ENCODE data around the gene GNB3. TPM values are rescaled to one million over a fixed set of nuclear protein-coding genes. Genes with fewer than 3 reads are reported as not detected.

Gene GNB3
- total and polyA plus RNA-seq, 2 donors (not counting 3 experiments of a cell fraction or from before 2014, with no cell fraction given): 9.4 to 12.0 TPM

DNA sequence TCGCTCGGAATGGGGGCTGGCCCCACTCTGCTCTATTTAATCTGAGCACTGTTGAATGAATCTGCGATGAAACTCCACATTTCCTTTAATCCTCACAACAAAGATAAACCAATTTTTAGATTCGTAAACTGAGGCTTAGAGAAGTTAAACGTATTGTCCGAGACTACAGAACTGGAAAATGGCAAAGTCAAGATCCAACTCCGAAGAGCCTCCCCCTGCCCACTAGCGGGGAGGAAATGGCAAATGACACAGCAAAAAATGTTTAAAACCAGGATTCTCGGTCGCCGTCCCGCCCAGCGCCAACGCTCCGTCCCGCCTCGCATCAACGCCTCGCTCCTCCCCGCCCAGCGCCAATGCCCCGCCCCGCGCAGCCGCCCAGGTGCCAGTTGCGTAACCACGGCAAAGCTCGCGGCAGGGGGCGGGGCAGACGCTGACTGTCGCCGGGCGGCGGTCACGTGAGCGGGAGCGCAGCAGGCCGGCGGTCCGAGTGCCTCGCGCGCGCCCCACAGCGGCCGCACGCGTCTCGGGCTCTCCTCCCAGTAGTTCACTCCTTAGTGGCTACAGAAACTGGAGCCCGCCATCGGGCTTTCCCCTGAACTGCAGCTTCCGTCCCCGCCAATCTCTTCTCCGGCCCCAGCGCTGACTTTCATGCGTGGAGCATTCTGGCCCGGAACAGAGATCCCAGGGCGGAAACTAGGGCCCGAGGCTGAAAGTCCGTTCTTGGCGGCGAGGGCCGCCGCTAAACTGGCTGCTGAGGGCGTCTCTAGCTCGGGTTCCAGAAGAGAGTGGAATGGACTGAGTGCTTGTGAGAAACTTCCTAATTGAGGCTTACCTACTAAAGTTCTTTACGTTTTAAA is 50.3 kb downstream of the GNB3 start:
- H2AFZ ChIP-seq (ENCODE audit: low read depth, low read length): peak overlapping the region; percentile 91
- H3K4me1 ChIP-seq (ENCODE audit: control insufficient read depth, extremely low read depth, insufficient read depth, low read length): peaks cover 10% of the 10 kb centered on the region
- intact Hi-C loops (cut with micrococcal nuclease) (loop anchor here (1.0 kb wide), 3 partner anchors 13 to 33 kb away; partner anchors contain the start of genes LRRC23 and SPSB2), dilution Hi-C loops (cut with MboI; ENCODE audit: extremely low pct_ligation_motif_present, low sequenced_read_pairs) (no loop called here)
- BruUV-seq (replicated peaks): TSS peak; percentile 62
- no peaks in the 10 kb centered on the region for H4K20me1 ChIP-seq (replicated peaks; ENCODE audit: control insufficient read depth, extremely low read depth, insufficient read depth, low read length)
- H3K79me2 ChIP-seq (ENCODE audit: control insufficient read depth, insufficient read depth, low read length): no peaks in the 10 kb centered on the region
- FAIRE-seq: peak; percentile 96
- H3K36me3 ChIP-seq (ENCODE audit: control insufficient read depth in 2 of 2, extremely low read depth in 1 of 2, insufficient read depth in 2 of 2, low read length in 2 of 2): no peaks in the 10 kb centered on the region
- H3K4me2 ChIP-seq (ENCODE audit: insufficient read depth, low read length): peak overlapping the region; percentile 94
- ChIA-PET POLR2A (interaction anchor here (0.7 to 2.2 kb wide), 7 partner anchors 9 to 167 kb away, joined by 3 to 22 read pairs (median 5); partner anchors contain the start of genes C12orf57, COPS7A, RNU7-1 and SPSB2), CTCF (interaction anchor here (0.7 to 2.4 kb wide), 28 partner anchors 9 to 337 kb away, joined by 3 to 74 read pairs (median 4); partner anchors contain the start of genes PTMS, SPSB2 and USP5)
- peak; percentile 98 for DNase-seq (ENCODE audit: low read depth, low spot score)
- no peaks in the 10 kb centered on the region for H3K9me3 ChIP-seq (replicated peaks; ENCODE audit: control insufficient read depth, insufficient read depth, low read length)
- no peaks in the 10 kb centered on the region for H3K9me1 ChIP-seq (replicated peaks; ENCODE audit: control insufficient read depth, extremely low read depth, insufficient read depth, low read length)
- peak overlapping the region; percentile 83 for H3K9ac ChIP-seq (replicated peaks; ENCODE audit: extremely low read depth, insufficient read depth, low read length)
- no peaks in the 10 kb centered on the region for H3K27me3 ChIP-seq (ENCODE audit: control insufficient read depth in 2 of 2, insufficient read depth in 2 of 2, low read length in 2 of 2)
- peak overlapping the region; percentile 96 for H3K27ac ChIP-seq (ENCODE audit: insufficient read depth, low read depth, low read length)
- H3K4me3 ChIP-seq (replicated peaks in 1 of 3; ENCODE audit: insufficient read depth in 1 of 3, low read depth in 1 of 3, low read length in 3 of 3): peak overlapping the region; percentile 36 to 67 (median 46)
- TF ChIP-seq, protein P1, sequence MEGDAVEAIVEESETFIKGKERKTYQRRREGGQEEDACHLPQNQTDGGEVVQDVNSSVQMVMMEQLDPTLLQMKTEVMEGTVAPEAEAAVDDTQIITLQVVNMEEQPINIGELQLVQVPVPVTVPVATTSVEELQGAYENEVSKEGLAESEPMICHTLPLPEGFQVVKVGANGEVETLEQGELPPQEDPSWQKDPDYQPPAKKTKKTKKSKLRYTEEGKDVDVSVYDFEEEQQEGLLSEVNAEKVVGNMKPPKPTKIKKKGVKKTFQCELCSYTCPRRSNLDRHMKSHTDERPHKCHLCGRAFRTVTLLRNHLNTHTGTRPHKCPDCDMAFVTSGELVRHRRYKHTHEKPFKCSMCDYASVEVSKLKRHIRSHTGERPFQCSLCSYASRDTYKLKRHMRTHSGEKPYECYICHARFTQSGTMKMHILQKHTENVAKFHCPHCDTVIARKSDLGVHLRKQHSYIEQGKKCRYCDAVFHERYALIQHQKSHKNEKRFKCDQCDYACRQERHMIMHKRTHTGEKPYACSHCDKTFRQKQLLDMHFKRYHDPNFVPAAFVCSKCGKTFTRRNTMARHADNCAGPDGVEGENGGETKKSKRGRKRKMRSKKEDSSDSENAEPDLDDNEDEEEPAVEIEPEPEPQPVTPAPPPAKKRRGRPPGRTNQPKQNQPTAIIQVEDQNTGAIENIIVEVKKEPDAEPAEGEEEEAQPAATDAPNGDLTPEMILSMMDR (IDR thresholded peaks at IDR 0.05; ENCODE audit: extremely low read depth in 1 of 2, insufficient read depth in 1 of 2, low read depth in 1 of 2, low read length in 2 of 2): peak; percentile 83 to 89
- TF ChIP-seq MYC (IDR thresholded peaks at IDR 0.05; ENCODE audit: low read depth, low read length) (no peak), FOS (IDR thresholded peaks at IDR 0.05; ENCODE audit: borderline replicate concordance, insufficient read depth, low read length) (no peak), POLR2A (IDR thresholded peaks at IDR 0.05; ENCODE audit: low read depth, low read length) (peak; percentile 93), EZH2 (IDR thresholded peaks at IDR 0.05; ENCODE audit: borderline replicate concordance, low read depth, low read length, severe bottlenecking) (no peak), POLR2AphosphoS5 (IDR thresholded peaks at IDR 0.05; ENCODE audit: insufficient read depth, low read depth, low read length) (peak; percentile 98), JUN (IDR thresholded peaks at IDR 0.05; ENCODE audit: borderline replicate concordance, insufficient read depth, insufficient read length, low read depth) (no peak), GATA2 (IDR thresholded peaks at IDR 0.05; ENCODE audit: insufficient read depth, insufficient read length, low read depth, low read length) (no peak)
- TF ChIP-seq, protein P2, sequence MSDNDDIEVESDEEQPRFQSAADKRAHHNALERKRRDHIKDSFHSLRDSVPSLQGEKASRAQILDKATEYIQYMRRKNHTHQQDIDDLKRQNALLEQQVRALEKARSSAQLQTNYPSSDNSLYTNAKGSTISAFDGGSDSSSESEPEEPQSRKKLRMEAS (IDR thresholded peaks at IDR 0.05; ENCODE audit: insufficient read depth, insufficient read length): peak; percentile 90

Data from endothelial cell of umbilical vein (primary cell).